Body of pancreas (tissue), 4 donors: ENCODE data around the gene CAMTA1.

Source experiments
- POLR2A ChIP-seq, 3 donors: fragments of 450-650 bp; IDR thresholded peaks; one replicate each; pipeline ENCODE4 v1.6.1; 2016; ENCODE audit warnings: antibody characterized with exemption in 3 of 3, mild to moderate bottlenecking in 2 of 3
- TF ChIP-seq, protein P1 (sequence below), 7 experiments: fragments of 450-650 bp in 4 of 7; fragments of 200-600 bp in 3 of 7; sonication (generic) in 3 of 7; IDR thresholded peaks; one replicate each; pipeline ENCODE4 v1.5.1; 2016 to 2019; ENCODE audit warnings: antibody characterized with exemption in 7 of 7

DNA sequence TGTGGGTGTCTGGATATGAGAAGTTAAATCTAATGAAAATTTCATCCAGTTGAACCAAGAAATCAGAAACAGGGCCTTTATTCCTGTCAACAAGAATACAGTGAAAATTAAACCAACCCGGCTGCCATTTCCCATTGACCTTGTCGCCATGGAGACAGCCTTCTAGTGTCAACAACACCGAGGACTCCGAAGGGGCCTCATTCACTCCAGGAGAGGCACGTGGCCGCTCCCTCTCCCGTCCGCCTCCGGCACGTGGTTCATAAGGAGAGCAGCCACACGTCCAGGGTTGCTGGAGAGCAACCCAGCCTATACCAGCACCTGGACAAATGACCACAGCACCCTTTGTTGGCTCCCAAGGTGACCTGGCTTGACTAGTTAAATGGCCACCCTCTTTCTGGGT is 865.5 kb downstream of the CAMTA1 start:
- TF ChIP-seq, protein P1, sequence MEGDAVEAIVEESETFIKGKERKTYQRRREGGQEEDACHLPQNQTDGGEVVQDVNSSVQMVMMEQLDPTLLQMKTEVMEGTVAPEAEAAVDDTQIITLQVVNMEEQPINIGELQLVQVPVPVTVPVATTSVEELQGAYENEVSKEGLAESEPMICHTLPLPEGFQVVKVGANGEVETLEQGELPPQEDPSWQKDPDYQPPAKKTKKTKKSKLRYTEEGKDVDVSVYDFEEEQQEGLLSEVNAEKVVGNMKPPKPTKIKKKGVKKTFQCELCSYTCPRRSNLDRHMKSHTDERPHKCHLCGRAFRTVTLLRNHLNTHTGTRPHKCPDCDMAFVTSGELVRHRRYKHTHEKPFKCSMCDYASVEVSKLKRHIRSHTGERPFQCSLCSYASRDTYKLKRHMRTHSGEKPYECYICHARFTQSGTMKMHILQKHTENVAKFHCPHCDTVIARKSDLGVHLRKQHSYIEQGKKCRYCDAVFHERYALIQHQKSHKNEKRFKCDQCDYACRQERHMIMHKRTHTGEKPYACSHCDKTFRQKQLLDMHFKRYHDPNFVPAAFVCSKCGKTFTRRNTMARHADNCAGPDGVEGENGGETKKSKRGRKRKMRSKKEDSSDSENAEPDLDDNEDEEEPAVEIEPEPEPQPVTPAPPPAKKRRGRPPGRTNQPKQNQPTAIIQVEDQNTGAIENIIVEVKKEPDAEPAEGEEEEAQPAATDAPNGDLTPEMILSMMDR (IDR thresholded peaks at IDR 0.05): no peak
- TF ChIP-seq POLR2A (IDR thresholded peaks at IDR 0.05): no peak
